PC-3 (cell line): ENCODE measurements around the gene PRSS33. TPM values are rescaled to one million over a fixed set of nuclear protein-coding genes. Genes with fewer than 3 reads are reported as not detected.
A peak's percentile ranks its signal among the peaks of the same experiment; 100 is the strongest.

Experiments used
- ATAC-seq: fragments of 200-7000 bp; cut with Tn5 transposase; 2 replicates; pipeline ENCODE4 v1.9.1; 2020; ENCODE audit warnings: mild to moderate bottlenecking, moderate library complexity
- BruUV-seq: library from RNA; stranded (reverse); fragments of 400-500 nt; replicated peaks from 2 replicates; lab custom pipeline; 2021; lab: Mats Ljungman, UMichigan
- CTCF ChIA-PET: fragments of 300-600 bp; sonication (Branson Sonifier 250); formaldehyde crosslinking; loops from one replicate; lab custom pipeline; 2022; ENCODE audit warnings: antibody characterized with exemption; lab: Charles Lee
- POLR2A ChIA-PET: fragments of 300-600 bp; sonication (Branson Sonifier 250); formaldehyde crosslinking; loops from one replicate; lab custom pipeline; 2022; ENCODE audit warnings: antibody characterized with exemption; ENCODE audit not compliant: unreplicated experiment; lab: Charles Lee
- DNase-seq: peaks from one replicate; pipeline ENCODE4 v3.0.0-alpha.2; 2015
- H2AFZ ChIP-seq: fragments of 300-600 bp; sonication (generic); 2 replicates; pipeline ENCODE4 v1.6.0; 2016; ENCODE audit warnings: antibody characterized with exemption, low read length
- H3F3A ChIP-seq: fragments of 300-600 bp; sonication (generic); one replicate; pipeline ENCODE4 v1.6.0; 2017; ENCODE audit warnings: antibody characterized with exemption, low read length, control low read depth, mild to moderate bottlenecking; ENCODE audit not compliant: unreplicated experiment
- H3K27ac ChIP-seq: fragments of 300-600 bp; sonication (generic); 2 replicates; pipeline ENCODE4 v1.5.1; 2016; ENCODE audit warnings: mild to moderate bottlenecking, low read length
- H3K27me3 ChIP-seq: fragments of 300-600 bp; sonication (generic); 2 replicates; pipeline ENCODE4 v1.6.1; 2016; ENCODE audit warnings: low read length, mixed read lengths
- H3K36me3 ChIP-seq: fragments of 300-600 bp; sonication (generic); 2 replicates; pipeline ENCODE4 v1.6.1; 2016; ENCODE audit warnings: low read depth, mixed run types, low read length, mixed read lengths
- H3K4me1 ChIP-seq: fragments of 300-600 bp; sonication (generic); 2 replicates; pipeline ENCODE4 v1.5.1; 2016; ENCODE audit warnings: low read length; ENCODE audit not compliant: insufficient read depth
- H3K4me2 ChIP-seq: fragments of 300-600 bp; sonication (generic); 2 replicates; pipeline ENCODE4 v1.6.0; 2016; ENCODE audit warnings: low read length
- H3K4me3 ChIP-seq: fragments of 300-600 bp; sonication (generic); 2 replicates; pipeline ENCODE4 v1.5.1; 2016; ENCODE audit warnings: mild to moderate bottlenecking, low read length, mixed read lengths
- H3K79me2 ChIP-seq: fragments of 300-600 bp; sonication (generic); 2 replicates; pipeline ENCODE4 v1.6.1; 2017; ENCODE audit warnings: low read length, mixed read lengths
- H3K9ac ChIP-seq: fragments of 300-600 bp; sonication (generic); 2 replicates; pipeline ENCODE4 v1.6.0; 2016; ENCODE audit warnings: mild to moderate bottlenecking, low read length
- H3K9me2 ChIP-seq: fragments of 300-600 bp; sonication (generic); replicated peaks from 2 replicates; pipeline ENCODE4 v1.6.1; 2016; ENCODE audit warnings: mixed run types, low read length, mixed read lengths
- H3K9me3 ChIP-seq: fragments of 300-600 bp; sonication (generic); 2 replicates; pipeline ENCODE4 v1.6.1; 2016; ENCODE audit warnings: low read length, mixed read lengths
- H4K20me1 ChIP-seq: fragments of 300-600 bp; sonication (generic); 2 replicates; pipeline ENCODE4 v1.6.1; 2016; ENCODE audit warnings: low read length, mixed read lengths
- CTCF ChIP-seq: fragments of 300-600 bp; sonication (generic); conservative IDR thresholded peaks from 2 replicates; pipeline ENCODE4 v1.5.1; 2017; ENCODE audit warnings: antibody characterized with exemption, low read depth, mild to moderate bottlenecking, low read length
- EZH2 ChIP-seq: fragments of 300-600 bp; sonication (generic); IDR thresholded peaks from one replicate; pipeline ENCODE4 v1.6.1; 2017; ENCODE audit warnings: antibody characterized with exemption, mild to moderate bottlenecking, low read length; ENCODE audit not compliant: unreplicated experiment
- EZH2phosphoT487 ChIP-seq: fragments of 300-600 bp; sonication (generic); IDR thresholded peaks from 2 replicates; pipeline ENCODE4 v1.6.1; 2018; ENCODE audit warnings: mild to moderate bottlenecking, antibody characterized with exemption, low read length, borderline replicate concordance
- intact Hi-C: fragments of 100-400 bp; cut with micrococcal nuclease; formaldehyde crosslinking; loops from 2 replicates; pipeline ENCODE4 v1.9.0; 2023
- total RNA-seq: library from RNA; depleted of rRNA; stranded (reverse); fragments of >200 nt; gene quantifications from 2 replicates; pipeline ENCODE4 v1.2.3, GENCODE V29; 2014

Gene PRSS33
- total RNA-seq, 1 experiment from 2014 or later = 0.11 TPM

- BruUV-seq = no TSS peak
- no peak overlapping the region for H2AFZ ChIP-seq
- TF ChIP-seq EZH2phosphoT487 (no peak), CTCF (no peak), EZH2 (no peak)
- no peaks in the 10 kb centered on the region for H3K9me3 ChIP-seq
- H3K9ac ChIP-seq = no peak overlapping the region
- H4K20me1 ChIP-seq = peaks cover 21% of the 10 kb centered on the region; the same call in 1 of the 2 replicates
- H3K79me2 ChIP-seq = peaks cover 45% of the 10 kb centered on the region
- intact Hi-C loops = loop anchor here (10.0 kb wide), 1 partner anchor 55 kb away; no protein-coding TSS in a partner anchor
- H3F3A ChIP-seq = no peaks in the 10 kb centered on the region
- DNase-seq (no peak), ATAC-seq (peak; percentile 8; the same call in 1 of the 2 replicates)
- H3K4me3 ChIP-seq = no peak overlapping the region
- ChIA-PET POLR2A (interaction anchor here (0.7 kb wide), 1 partner anchor 83 kb away, joined by 3 read pairs; no protein-coding TSS in a partner anchor), CTCF (no interaction called here)
- H3K27me3 ChIP-seq = no peaks in the 10 kb centered on the region
- H3K4me1 ChIP-seq = peaks cover 5% of the 10 kb centered on the region; the same call in 1 of the 2 replicates
- H3K36me3 ChIP-seq = peaks cover 52% of the 10 kb centered on the region
- H3K4me2 ChIP-seq = no peak overlapping the region
- no peak overlapping the region for H3K27ac ChIP-seq
- no peaks in the 10 kb centered on the region for H3K9me2 ChIP-seq
Measured at GRCh38 chr16:2769675-2770056, 17.7 kb downstream of the PRSS33 start.

GRCh38 chr16:2769100-2769529, 18.2 kb downstream of the PRSS33 start:
- CTCF ChIA-PET = no interaction called here
- TF ChIP-seq EZH2 (no peak), EZH2phosphoT487 (no peak), CTCF (no peak)

GRCh38 chr16:2768403-2769089, 18.8 kb downstream of the PRSS33 start:
- intact Hi-C loops = no loop called here
- Histone ChIP-seq H3K4me3 (no peak overlapping the region), H3K36me3 (peaks cover 63% of the 10 kb centered on the region), H3K4me1 (peaks cover 5% of the 10 kb centered on the region; the same call in 1 of the 2 replicates), H3K27me3 (no peaks in the 10 kb centered on the region), H3K79me2 (peaks cover 45% of the 10 kb centered on the region), H3F3A (no peaks in the 10 kb centered on the region), H3K9me3 (no peaks in the 10 kb centered on the region), H3K9me2 (no peaks in the 10 kb centered on the region), H3K27ac (no peak overlapping the region), H3K9ac (no peak overlapping the region), H4K20me1 (peaks cover 32% of the 10 kb centered on the region; the same call in 1 of the 2 replicates), H3K4me2 (no peak overlapping the region), H2AFZ (no peak overlapping the region)
- POLR2A ChIA-PET = interaction anchor here (0.7 kb wide), 1 partner anchor 82 kb away, joined by 3 read pairs; no protein-coding TSS in a partner anchor
- CTCF ChIA-PET = no interaction called here
- TF ChIP-seq EZH2phosphoT487 = no peak
- TF ChIP-seq EZH2 = no peak
- no peak for TF ChIP-seq CTCF
- BruUV-seq = no TSS peak
- ATAC-seq (no peak), DNase-seq (no peak)

More at GRCh38 chr16:2769100-2769529, 18.2 kb downstream of the PRSS33 start:
- DNase-seq (no peak), ATAC-seq (no peak)
- Histone ChIP-seq H3K27ac (no peak overlapping the region), H3K4me3 (no peak overlapping the region), H2AFZ (no peak overlapping the region), H3K79me2 (peaks cover 45% of the 10 kb centered on the region), H3K4me2 (no peak overlapping the region), H3K9me3 (no peaks in the 10 kb centered on the region), H3K4me1 (peaks cover 5% of the 10 kb centered on the region; the same call in 1 of the 2 replicates), H3K9me2 (no peaks in the 10 kb centered on the region), H3K27me3 (no peaks in the 10 kb centered on the region), H3F3A (no peaks in the 10 kb centered on the region), H4K20me1 (peaks cover 26% of the 10 kb centered on the region; the same call in 1 of the 2 replicates), H3K9ac (no peak overlapping the region), H3K36me3 (peaks cover 58% of the 10 kb centered on the region)
- intact Hi-C loops = no loop called here
- POLR2A ChIA-PET = interaction anchor here (0.7 kb wide), 1 partner anchor 82 kb away, joined by 3 read pairs; no protein-coding TSS in a partner anchor
- BruUV-seq = no TSS peak
